Esophagus squamous epithelium (tissue), 4 donors: ENCODE results near the gene ACTR10.

ENCODE experiments used
- CTCF ChIP-seq, 6 experiments: fragments of 450-650 bp in 4 of 6; fragments of 200-600 bp in 2 of 6; sonication (generic) in 2 of 6; IDR thresholded peaks; one replicate each; pipeline ENCODE4 v1.5.1; 2016 to 2019; ENCODE audit warnings: antibody characterized with exemption in 6 of 6, mild to moderate bottlenecking in 4 of 6, moderate library complexity in 4 of 6
- POLR2A ChIP-seq, 4 donors: fragments of 450-650 bp; IDR thresholded peaks; one replicate each; pipeline ENCODE4 v1.6.1; 2017; ENCODE audit warnings: antibody characterized with exemption in 4 of 4, mild to moderate bottlenecking in 4 of 4, moderate library complexity in 3 of 4

GRCh38 chr14:58167891-58168290 lies 32.1 kb upstream of the ACTR10 start:
- TF ChIP-seq CTCF (IDR thresholded peaks at IDR 0.05) (no peak), POLR2A (IDR thresholded peaks at IDR 0.05) (no peak)
